ENCODE measurements around the gene RAB37. TPM values are rescaled to one million over a fixed set of nuclear protein-coding genes. Genes with fewer than 3 reads are reported as not detected.
A peak's percentile ranks its signal among the peaks of the same experiment; 100 is the strongest.

The RAB37 gene
- total and polyA plus RNA-seq, 2 of the 13 experiments (the other 11 are each of a cell fraction or from before 2014, with no cell fraction given), result 0.91 to 3.7 TPM

DNA sequence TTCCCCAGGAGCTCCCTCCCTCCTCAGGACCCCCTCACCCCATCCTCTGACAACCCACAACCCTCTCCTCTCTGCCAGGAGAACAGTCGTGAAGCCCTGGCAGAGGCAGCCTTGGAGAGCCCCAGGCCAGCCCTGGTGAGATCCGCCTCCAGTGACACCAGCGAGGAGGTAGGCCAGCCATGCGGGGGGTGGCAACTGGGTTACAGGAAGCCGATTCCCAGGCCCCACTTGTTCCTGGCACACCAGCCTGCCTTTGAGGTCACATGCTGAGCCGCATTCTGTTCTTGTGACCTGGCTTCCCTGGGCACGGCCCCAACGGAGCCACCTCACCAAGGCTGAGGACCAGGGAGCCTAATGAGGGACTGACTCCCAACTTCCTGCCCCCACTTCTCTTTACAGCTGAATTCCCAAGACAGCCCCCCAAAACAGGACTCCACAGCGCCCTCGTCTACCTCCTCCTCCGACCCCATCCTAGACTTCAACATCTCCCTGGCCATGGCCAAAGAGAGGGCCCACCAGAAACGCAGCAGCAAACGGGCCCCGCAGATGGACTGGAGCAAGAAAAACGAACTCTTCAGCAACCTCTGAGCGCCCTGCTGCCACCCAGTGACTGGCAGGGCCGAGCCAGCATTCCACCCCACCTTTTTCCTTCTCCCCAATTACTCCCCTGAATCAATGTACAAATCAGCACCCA lies 31.2 kb downstream of the RAB37 start (continued):
- TF ChIP-seq, protein P1, sequence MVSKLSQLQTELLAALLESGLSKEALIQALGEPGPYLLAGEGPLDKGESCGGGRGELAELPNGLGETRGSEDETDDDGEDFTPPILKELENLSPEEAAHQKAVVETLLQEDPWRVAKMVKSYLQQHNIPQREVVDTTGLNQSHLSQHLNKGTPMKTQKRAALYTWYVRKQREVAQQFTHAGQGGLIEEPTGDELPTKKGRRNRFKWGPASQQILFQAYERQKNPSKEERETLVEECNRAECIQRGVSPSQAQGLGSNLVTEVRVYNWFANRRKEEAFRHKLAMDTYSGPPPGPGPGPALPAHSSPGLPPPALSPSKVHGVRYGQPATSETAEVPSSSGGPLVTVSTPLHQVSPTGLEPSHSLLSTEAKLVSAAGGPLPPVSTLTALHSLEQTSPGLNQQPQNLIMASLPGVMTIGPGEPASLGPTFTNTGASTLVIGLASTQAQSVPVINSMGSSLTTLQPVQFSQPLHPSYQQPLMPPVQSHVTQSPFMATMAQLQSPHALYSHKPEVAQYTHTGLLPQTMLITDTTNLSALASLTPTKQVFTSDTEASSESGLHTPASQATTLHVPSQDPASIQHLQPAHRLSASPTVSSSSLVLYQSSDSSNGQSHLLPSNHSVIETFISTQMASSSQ (IDR thresholded peaks at IDR 0.05; ENCODE audit: low read depth), result no peak
- TF ChIP-seq, protein P1 (CRISPR knock-in tag; IDR thresholded peaks at IDR 0.05; ENCODE audit: borderline replicate concordance), result no peak
- TF ChIP-seq ZNF788 (CRISPR knock-in tag; IDR thresholded peaks at IDR 0.05; ENCODE audit: borderline replicate concordance), result no peak
- no peak for TF ChIP-seq ZMAT3 (CRISPR knock-in tag; conservative IDR thresholded peaks at IDR 0.05)
- TF ChIP-seq PITX1 (CRISPR knock-in tag; IDR thresholded peaks at IDR 0.05), result no peak
- no peak for TF ChIP-seq ATAD3A (CRISPR knock-in tag; IDR thresholded peaks at IDR 0.05)
- no peak for TF ChIP-seq ZC3H4 (CRISPR knock-in tag; IDR thresholded peaks at IDR 0.05; ENCODE audit: borderline replicate concordance)
- peak; percentile 96 for TF ChIP-seq AGO2 (optimal IDR thresholded peaks at IDR 0.05; ENCODE audit: low read depth, low read length)
- TF ChIP-seq GATAD2A (CRISPR knock-in tag; IDR thresholded peaks at IDR 0.05), result no peak
- no peak for TF ChIP-seq PAF1 (CRISPR knock-in tag; IDR thresholded peaks at IDR 0.05)
- TF ChIP-seq AGO1 (IDR thresholded peaks at IDR 0.05; ENCODE audit: low read depth, low read length, poor library complexity, severe bottlenecking), result peak; percentile 81
- TF ChIP-seq FOXC1 (CRISPR knock-in tag; IDR thresholded peaks at IDR 0.05; ENCODE audit: borderline replicate concordance), result no peak
- TF ChIP-seq, protein P2, sequence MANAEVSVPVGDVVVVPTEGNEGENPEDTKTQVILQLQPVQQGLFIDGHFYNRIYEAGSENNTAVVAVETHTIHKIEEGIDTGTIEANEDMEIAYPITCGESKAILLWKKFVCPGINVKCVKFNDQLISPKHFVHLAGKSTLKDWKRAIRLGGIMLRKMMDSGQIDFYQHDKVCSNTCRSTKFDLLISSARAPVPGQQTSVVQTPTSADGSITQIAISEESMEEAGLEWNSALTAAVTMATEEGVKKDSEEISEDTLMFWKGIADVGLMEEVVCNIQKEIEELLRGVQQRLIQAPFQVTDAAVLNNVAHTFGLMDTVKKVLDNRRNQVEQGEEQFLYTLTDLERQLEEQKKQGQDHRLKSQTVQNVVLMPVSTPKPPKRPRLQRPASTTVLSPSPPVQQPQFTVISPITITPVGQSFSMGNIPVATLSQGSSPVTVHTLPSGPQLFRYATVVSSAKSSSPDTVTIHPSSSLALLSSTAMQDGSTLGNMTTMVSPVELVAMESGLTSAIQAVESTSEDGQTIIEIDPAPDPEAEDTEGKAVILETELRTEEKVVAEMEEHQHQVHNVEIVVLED (CRISPR knock-in tag; IDR thresholded peaks at IDR 0.05; ENCODE audit: borderline replicate concordance), result no peak
- TF ChIP-seq RARG (CRISPR knock-in tag; IDR thresholded peaks at IDR 0.05; ENCODE audit: low read depth), result no peak
- TF ChIP-seq GTF2F1 (IDR thresholded peaks at IDR 0.05; ENCODE audit: low read length), result no peak
- TF ChIP-seq NRL (CRISPR knock-in tag; IDR thresholded peaks at IDR 0.05; ENCODE audit: borderline replicate concordance), result no peak
- TF ChIP-seq HNRNPLL (IDR thresholded peaks at IDR 0.05; ENCODE audit: low read depth, low read length, poor library complexity, severe bottlenecking), result no peak
- TF ChIP-seq, protein P3, sequence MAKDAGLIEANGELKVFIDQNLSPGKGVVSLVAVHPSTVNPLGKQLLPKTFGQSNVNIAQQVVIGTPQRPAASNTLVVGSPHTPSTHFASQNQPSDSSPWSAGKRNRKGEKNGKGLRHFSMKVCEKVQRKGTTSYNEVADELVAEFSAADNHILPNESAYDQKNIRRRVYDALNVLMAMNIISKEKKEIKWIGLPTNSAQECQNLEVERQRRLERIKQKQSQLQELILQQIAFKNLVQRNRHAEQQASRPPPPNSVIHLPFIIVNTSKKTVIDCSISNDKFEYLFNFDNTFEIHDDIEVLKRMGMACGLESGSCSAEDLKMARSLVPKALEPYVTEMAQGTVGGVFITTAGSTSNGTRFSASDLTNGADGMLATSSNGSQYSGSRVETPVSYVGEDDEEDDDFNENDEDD (CRISPR knock-in tag; IDR thresholded peaks at IDR 0.05; ENCODE audit: borderline replicate concordance), result no peak
- no peak for TF ChIP-seq ZNF382 (CRISPR knock-in tag; IDR thresholded peaks at IDR 0.05; ENCODE audit: borderline replicate concordance)
- TF ChIP-seq XRCC5 (optimal IDR thresholded peaks at IDR 0.05; ENCODE audit: low read length), result no peak
- TF ChIP-seq SRSF4 (IDR thresholded peaks at IDR 0.05; ENCODE audit: low read depth, low read length, poor library complexity, severe bottlenecking), result no peak
- TF ChIP-seq ZNF577 (CRISPR knock-in tag; IDR thresholded peaks at IDR 0.05; ENCODE audit: borderline replicate concordance, low read depth), result no peak
- TF ChIP-seq MIER3 (CRISPR knock-in tag; IDR thresholded peaks at IDR 0.05; ENCODE audit: borderline replicate concordance), result no peak
- TF ChIP-seq ZKSCAN5 (CRISPR knock-in tag; IDR thresholded peaks at IDR 0.05), result no peak
- TF ChIP-seq NR1H2 (CRISPR knock-in tag; IDR thresholded peaks at IDR 0.05; ENCODE audit: borderline replicate concordance, low read depth), result no peak

Data from HepG2 (cell line).